CD4-positive, alpha-beta T cell treated with Interleukin-4 for 4 hours (primary cell): Measurements from ENCODE around the gene FLYWCH1.

Source experiments
- DNase-seq: peaks from one replicate; pipeline ENCODE4 v3.0.0-alpha.2; 2020

The FLYWCH1 gene

GRCh38 chr16:2900526-2901075 is 11.1 kb upstream of the FLYWCH1 start:
- DNase-seq: no peak

GRCh38 chr16:2902337-2903130 is 9.2 kb upstream of the FLYWCH1 start:
- DNase-seq: no peak

GRCh38 chr16:2904100-2904921 is 7.4 kb upstream of the FLYWCH1 start:
- DNase-seq: peak; percentile 67

- no peak for DNase-seq
Measured at GRCh38 chr16:2904922-2905240, 6.8 kb upstream of the FLYWCH1 start.

GRCh38 chr16:2905241-2905987 is 6.3 kb upstream of the FLYWCH1 start:
- DNase-seq: peak; percentile 88

GRCh38 chr16:2905988-2906387 is 5.7 kb upstream of the FLYWCH1 start:
- no peak for DNase-seq

GRCh38 chr16:2907084-2907753 is 4.5 kb upstream of the FLYWCH1 start:
- DNase-seq: peak; percentile 47

GRCh38 chr16:2910441-2910969 is 1.2 kb upstream of the FLYWCH1 start:
- no peak for DNase-seq

GRCh38 chr16:2912330-2913199 is 834 bp downstream of the FLYWCH1 start:
- DNase-seq: no peak

GRCh38 chr16:2913603-2914002 is 1.9 kb downstream of the FLYWCH1 start:
- DNase-seq: no peak

- no peak for DNase-seq
Measured at GRCh38 chr16:2914233-2914632, 2.5 kb downstream of the FLYWCH1 start.

GRCh38 chr16:2915196-2915929 is 3.6 kb downstream of the FLYWCH1 start:
- DNase-seq: no peak

GRCh38 chr16:2919511-2920255 is 8.0 kb downstream of the FLYWCH1 start:
- peak; percentile 60 for DNase-seq

- no peak for DNase-seq
Measured at GRCh38 chr16:2923481-2923880, 11.8 kb downstream of the FLYWCH1 start.

- no peak for DNase-seq
Measured at GRCh38 chr16:2924901-2925755, 13.4 kb downstream of the FLYWCH1 start.

GRCh38 chr16:2925951-2926649 is 14.4 kb downstream of the FLYWCH1 start:
- no peak for DNase-seq

GRCh38 chr16:2926650-2926999 is 14.9 kb downstream of the FLYWCH1 start:
- no peak for DNase-seq

- DNase-seq: peak; percentile 88
Measured at GRCh38 chr16:2927010-2927646, 15.4 kb downstream of the FLYWCH1 start.
